HEK293 (cell line): ENCODE results near the gene WNK3.

Experiments
- GFI1B ChIP-seq: fragments of 450-650 bp; formaldehyde crosslinking; IDR thresholded peaks from 2 replicates; pipeline ENCODE4 v1.5.1; 2016; ENCODE audit warnings: missing biosample characterization, missing genetic modification characterization
- OVOL3 ChIP-seq: fragments of 450-650 bp; formaldehyde crosslinking; IDR thresholded peaks from 2 replicates; pipeline ENCODE4 v1.5.1; 2016; ENCODE audit warnings: missing biosample characterization, missing genetic modification characterization
- ZFP37 ChIP-seq: fragments of 450-650 bp; formaldehyde crosslinking; IDR thresholded peaks from 2 replicates; pipeline ENCODE4 v1.5.1; 2016; ENCODE audit warnings: missing biosample characterization, missing genetic modification characterization
- ZFP69B ChIP-seq: fragments of 450-650 bp; formaldehyde crosslinking; IDR thresholded peaks from 2 replicates; pipeline ENCODE4 v1.5.1; 2016; ENCODE audit warnings: missing biosample characterization, missing genetic modification characterization
- ZNF426 ChIP-seq: fragments of 450-650 bp; formaldehyde crosslinking; IDR thresholded peaks from 2 replicates; pipeline ENCODE4 v1.5.1; 2017; ENCODE audit warnings: missing biosample characterization, missing genetic modification characterization, mild to moderate bottlenecking, inconsistent platforms, moderate library complexity
- ZNF654 ChIP-seq: fragments of 450-650 bp; formaldehyde crosslinking; IDR thresholded peaks from 2 replicates; pipeline ENCODE4 v1.5.1; 2016; ENCODE audit warnings: low read depth, missing biosample characterization, missing genetic modification characterization
- ZNF747 ChIP-seq: fragments of 450-650 bp; formaldehyde crosslinking; IDR thresholded peaks from 2 replicates; pipeline ENCODE4 v1.5.1; 2016; ENCODE audit warnings: missing biosample characterization, missing genetic modification characterization
- TF ChIP-seq, protein P1 (sequence below): fragments of 450-650 bp; formaldehyde crosslinking; IDR thresholded peaks from 2 replicates; pipeline ENCODE4 v1.5.1; 2017; ENCODE audit warnings: missing biosample characterization, missing genetic modification characterization
- TF ChIP-seq, protein P2 (sequence below): fragments of 450-650 bp; formaldehyde crosslinking; IDR thresholded peaks from 2 replicates; pipeline ENCODE4 v1.5.1; 2016; ENCODE audit warnings: missing biosample characterization, missing genetic modification characterization
- TF ChIP-seq, protein P3 (sequence below): fragments of 450-650 bp; formaldehyde crosslinking; IDR thresholded peaks from 2 replicates; pipeline ENCODE4 v1.5.1; 2016; ENCODE audit warnings: missing biosample characterization, missing genetic modification characterization
- TF ChIP-seq, protein P4 (sequence below): fragments of 450-650 bp; formaldehyde crosslinking; IDR thresholded peaks from 2 replicates; pipeline ENCODE4 v1.5.1; 2016; ENCODE audit warnings: missing biosample characterization, missing genetic modification characterization, borderline replicate concordance
- TF ChIP-seq, protein P5 (sequence below): fragments of 450-650 bp; IDR thresholded peaks from 2 replicates; pipeline ENCODE4 v1.5.1; 2018; ENCODE audit warnings: missing biosample characterization, mild to moderate bottlenecking, missing genetic modification characterization

Gene WNK3

DNA sequence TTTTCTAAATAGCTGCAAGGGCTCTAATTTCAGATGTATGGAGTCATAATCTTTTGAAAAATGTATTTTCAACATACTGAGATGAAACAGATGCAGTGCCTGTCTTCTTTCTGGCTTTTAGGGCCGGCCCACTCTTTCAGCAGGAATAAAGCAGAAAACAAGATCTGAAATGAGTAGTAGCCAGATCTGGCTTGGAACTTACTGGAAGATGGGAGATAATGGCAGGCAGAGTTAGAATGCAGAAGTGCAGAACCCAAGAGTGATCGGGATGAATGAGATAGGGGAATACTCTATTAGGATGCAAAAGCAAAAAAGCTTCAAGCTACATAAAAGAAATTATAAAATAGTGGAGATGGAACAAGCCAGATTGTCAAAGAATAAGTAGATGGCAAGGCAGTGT lies 173.4 kb downstream of the WNK3 start (continued):
- TF ChIP-seq, protein P1, sequence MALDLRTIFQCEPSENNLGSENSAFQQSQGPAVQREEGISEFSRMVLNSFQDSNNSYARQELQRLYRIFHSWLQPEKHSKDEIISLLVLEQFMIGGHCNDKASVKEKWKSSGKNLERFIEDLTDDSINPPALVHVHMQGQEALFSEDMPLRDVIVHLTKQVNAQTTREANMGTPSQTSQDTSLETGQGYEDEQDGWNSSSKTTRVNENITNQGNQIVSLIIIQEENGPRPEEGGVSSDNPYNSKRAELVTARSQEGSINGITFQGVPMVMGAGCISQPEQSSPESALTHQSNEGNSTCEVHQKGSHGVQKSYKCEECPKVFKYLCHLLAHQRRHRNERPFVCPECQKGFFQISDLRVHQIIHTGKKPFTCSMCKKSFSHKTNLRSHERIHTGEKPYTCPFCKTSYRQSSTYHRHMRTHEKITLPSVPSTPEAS, result no peak
- TF ChIP-seq OVOL3 (tag by site-specific recombination), result no peak
- TF ChIP-seq, protein P2, sequence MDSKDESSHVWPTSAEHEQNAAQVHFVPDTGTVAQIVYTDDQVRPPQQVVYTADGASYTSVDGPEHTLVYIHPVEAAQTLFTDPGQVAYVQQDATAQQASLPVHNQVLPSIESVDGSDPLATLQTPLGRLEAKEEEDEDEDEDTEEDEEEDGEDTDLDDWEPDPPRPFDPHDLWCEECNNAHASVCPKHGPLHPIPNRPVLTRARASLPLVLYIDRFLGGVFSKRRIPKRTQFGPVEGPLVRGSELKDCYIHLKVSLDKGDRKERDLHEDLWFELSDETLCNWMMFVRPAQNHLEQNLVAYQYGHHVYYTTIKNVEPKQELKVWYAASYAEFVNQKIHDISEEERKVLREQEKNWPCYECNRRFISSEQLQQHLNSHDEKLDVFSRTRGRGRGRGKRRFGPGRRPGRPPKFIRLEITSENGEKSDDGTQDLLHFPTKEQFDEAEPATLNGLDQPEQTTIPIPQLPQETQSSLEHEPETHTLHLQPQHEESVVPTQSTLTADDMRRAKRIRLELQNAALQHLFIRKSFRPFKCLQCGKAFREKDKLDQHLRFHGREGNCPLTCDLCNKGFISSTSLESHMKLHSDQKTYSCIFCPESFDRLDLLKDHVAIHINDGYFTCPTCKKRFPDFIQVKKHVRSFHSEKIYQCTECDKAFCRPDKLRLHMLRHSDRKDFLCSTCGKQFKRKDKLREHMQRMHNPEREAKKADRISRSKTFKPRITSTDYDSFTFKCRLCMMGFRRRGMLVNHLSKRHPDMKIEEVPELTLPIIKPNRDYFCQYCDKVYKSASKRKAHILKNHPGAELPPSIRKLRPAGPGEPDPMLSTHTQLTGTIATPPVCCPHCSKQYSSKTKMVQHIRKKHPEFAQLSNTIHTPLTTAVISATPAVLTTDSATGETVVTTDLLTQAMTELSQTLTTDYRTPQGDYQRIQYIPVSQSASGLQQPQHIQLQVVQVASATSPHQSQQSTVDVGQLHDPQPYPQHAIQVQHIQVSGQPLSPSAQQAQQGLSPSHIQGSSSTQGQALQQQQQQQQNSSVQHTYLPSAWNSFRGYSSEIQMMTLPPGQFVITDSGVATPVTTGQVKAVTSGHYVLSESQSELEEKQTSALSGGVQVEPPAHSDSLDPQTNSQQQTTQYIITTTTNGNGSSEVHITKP (tag by site-specific recombination), result no peak
- TF ChIP-seq, protein P3, sequence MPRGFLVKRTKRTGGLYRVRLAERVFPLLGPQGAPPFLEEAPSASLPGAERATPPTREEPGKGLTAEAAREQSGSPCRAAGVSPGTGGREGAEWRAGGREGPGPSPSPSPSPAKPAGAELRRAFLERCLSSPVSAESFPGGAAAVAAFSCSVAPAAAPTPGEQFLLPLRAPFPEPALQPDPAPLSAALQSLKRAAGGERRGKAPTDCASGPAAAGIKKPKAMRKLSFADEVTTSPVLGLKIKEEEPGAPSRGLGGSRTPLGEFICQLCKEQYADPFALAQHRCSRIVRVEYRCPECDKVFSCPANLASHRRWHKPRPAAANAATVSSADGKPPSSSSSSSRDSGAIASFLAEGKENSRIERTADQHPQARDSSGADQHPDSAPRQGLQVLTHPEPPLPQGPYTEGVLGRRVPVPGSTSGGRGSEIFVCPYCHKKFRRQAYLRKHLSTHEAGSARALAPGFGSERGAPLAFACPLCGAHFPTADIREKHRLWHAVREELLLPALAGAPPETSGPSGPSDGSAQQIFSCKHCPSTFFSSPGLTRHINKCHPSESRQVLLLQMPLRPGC (tag by site-specific recombination), result no peak
- TF ChIP-seq ZFP69B (tag by site-specific recombination), result no peak
- no peak for TF ChIP-seq ZNF426
- TF ChIP-seq, protein P4, sequence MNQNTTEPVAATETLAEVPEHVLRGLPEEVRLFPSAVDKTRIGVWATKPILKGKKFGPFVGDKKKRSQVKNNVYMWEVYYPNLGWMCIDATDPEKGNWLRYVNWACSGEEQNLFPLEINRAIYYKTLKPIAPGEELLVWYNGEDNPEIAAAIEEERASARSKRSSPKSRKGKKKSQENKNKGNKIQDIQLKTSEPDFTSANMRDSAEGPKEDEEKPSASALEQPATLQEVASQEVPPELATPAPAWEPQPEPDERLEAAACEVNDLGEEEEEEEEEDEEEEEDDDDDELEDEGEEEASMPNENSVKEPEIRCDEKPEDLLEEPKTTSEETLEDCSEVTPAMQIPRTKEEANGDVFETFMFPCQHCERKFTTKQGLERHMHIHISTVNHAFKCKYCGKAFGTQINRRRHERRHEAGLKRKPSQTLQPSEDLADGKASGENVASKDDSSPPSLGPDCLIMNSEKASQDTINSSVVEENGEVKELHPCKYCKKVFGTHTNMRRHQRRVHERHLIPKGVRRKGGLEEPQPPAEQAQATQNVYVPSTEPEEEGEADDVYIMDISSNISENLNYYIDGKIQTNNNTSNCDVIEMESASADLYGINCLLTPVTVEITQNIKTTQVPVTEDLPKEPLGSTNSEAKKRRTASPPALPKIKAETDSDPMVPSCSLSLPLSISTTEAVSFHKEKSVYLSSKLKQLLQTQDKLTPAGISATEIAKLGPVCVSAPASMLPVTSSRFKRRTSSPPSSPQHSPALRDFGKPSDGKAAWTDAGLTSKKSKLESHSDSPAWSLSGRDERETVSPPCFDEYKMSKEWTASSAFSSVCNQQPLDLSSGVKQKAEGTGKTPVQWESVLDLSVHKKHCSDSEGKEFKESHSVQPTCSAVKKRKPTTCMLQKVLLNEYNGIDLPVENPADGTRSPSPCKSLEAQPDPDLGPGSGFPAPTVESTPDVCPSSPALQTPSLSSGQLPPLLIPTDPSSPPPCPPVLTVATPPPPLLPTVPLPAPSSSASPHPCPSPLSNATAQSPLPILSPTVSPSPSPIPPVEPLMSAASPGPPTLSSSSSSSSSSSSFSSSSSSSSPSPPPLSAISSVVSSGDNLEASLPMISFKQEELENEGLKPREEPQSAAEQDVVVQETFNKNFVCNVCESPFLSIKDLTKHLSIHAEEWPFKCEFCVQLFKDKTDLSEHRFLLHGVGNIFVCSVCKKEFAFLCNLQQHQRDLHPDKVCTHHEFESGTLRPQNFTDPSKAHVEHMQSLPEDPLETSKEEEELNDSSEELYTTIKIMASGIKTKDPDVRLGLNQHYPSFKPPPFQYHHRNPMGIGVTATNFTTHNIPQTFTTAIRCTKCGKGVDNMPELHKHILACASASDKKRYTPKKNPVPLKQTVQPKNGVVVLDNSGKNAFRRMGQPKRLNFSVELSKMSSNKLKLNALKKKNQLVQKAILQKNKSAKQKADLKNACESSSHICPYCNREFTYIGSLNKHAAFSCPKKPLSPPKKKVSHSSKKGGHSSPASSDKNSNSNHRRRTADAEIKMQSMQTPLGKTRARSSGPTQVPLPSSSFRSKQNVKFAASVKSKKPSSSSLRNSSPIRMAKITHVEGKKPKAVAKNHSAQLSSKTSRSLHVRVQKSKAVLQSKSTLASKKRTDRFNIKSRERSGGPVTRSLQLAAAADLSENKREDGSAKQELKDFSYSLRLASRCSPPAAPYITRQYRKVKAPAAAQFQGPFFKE (tag by site-specific recombination), result no peak
- no peak for TF ChIP-seq ZNF654
- no peak for TF ChIP-seq ZNF747 (tag by site-specific recombination)
- TF ChIP-seq ZFP37, result no peak
- TF ChIP-seq, protein P5, sequence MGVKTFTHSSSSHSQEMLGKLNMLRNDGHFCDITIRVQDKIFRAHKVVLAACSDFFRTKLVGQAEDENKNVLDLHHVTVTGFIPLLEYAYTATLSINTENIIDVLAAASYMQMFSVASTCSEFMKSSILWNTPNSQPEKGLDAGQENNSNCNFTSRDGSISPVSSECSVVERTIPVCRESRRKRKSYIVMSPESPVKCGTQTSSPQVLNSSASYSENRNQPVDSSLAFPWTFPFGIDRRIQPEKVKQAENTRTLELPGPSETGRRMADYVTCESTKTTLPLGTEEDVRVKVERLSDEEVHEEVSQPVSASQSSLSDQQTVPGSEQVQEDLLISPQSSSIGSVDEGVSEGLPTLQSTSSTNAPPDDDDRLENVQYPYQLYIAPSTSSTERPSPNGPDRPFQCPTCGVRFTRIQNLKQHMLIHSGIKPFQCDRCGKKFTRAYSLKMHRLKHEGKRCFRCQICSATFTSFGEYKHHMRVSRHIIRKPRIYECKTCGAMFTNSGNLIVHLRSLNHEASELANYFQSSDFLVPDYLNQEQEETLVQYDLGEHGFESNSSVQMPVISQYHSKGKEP (tag by site-specific recombination), result no peak
- TF ChIP-seq GFI1B (tag by site-specific recombination), result no peak
